HG03520 (cell line): Measurements from ENCODE around the gene HEMGN.

Source experiments
- ATAC-seq: cut with Tn5 transposase; IDR thresholded peaks from one replicate; pipeline ENCODE4 v1.9.1; 2021; ENCODE audit warnings: mild to moderate bottlenecking, moderate library complexity; ENCODE audit not compliant: unreplicated experiment

The HEMGN gene

DNA sequence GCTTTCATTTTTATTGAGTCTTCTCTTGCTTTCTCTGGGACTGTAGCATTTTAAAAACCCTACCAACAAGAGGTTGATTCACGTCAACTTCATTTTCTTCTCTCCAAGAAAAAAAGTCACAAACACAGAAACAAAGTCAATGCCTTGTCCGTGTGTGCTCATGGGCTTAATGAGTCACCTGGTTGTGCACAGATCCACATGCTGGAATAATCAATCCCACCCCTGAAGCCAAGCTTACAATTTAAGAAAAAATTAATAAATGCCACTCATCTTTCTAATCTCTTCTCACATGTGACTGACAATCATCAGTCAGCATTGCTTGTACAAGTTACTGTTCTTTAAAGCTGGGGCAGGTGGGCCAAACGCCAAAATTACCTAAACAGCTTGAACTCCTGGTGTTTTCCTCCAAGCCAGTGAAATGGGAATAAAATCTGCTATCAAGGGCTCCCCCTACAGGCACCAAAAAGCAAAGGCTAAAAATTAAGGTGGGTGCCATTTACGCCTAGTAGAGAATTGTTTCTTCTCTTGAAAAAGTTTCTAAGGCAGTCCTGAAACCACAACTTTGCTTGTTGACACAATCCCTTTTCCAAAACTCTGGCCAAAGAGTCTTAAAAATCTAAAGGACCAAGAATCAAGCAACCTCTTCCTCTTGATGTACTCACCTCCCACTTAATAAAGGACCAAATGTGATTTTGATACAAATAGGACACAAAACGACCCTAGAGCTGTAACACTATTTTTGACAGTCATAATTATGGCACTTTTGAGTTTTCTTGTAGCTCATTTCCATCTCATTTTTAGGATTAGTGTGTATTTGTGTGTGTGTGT, 37.0 kb downstream of the HEMGN start:
- no peak for ATAC-seq

DNA sequence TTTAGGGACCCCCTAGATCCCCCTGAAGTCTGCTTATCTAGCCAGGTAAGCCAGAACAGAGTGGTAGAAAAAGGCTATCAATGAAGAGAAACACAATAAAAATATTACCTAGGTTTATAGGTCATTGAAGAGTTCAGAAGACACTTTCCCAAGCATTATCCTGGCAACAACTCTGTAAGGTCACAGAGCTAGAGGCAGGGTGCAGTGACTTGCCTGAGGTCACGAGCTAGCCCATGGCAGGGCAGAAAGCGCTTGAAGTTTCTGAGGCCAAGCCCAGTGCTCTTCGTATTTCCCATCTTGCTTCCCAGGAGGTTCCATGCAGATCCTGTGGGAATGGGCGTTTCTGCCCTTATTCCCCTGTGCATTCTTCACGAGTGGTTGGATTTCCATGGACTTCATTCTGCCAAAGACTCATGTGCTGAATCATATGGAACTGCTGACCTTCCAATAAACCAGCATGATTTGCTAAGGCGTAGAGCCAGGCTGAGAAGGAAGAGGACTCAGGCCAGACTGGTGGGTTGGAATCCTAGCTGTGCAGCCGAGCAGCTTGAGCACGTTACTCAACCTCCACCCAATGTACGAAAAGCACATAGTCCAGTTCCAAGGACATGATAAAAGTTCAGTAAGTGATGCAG, 37.8 kb downstream of the HEMGN start:
- ATAC-seq: no peak

DNA sequence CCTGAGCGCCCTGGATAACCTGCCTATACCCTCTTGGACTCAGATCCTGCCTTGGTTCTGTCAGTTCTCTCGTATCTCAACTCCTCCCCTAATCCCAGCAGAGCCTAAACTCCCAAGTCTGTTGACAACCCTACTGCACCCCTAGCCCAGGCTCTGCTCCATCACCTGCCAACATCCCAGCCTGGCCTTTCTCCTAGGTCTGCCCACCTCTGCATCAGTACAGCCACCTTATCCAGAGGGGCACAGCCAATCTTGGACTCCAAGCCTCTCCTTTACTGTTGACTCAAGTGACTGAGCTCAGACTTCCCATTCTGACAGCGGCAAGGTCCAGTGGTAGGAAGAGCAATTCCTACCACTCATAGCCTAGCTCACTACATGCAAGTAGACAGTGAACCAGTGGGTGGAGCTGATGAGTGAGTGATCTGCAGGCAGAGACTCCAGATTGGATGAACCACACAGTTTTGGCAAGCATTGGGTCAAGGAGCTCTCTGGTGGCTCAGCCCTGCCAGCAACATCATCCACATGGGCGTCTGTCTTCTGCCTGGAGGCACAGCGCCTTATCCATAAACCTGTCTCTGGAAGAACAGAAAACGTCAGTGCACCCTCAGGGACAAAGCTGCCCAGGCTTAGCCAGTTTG, 42.2 kb downstream of the HEMGN start:
- no peak for ATAC-seq

DNA sequence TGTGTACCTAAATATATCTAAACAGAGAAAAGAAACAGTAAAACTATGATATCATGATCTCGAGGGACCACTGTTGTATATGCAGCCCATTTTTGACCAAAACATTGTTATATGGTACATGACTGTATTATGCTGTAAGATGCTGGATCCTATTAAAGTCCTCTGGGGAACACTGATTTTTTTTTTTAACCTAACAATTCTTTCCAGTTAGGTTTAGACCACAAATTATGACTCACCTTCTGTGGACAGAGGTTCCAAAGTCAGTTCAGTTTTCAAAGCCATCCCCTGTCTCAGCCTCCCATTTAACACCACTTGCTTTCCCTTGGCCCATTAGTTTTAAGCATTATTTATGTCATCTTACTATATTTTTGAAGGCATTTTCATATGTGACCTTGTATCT, 42.8 kb downstream of the HEMGN start:
- ATAC-seq: no peak

- no peak for ATAC-seq
These were observed 45.6 kb downstream of the HEMGN start for GRCh38 chr9:97892421-97892820.

GRCh38 chr9:97891736-97892135, 46.2 kb downstream of the HEMGN start:
- ATAC-seq: no peak

DNA sequence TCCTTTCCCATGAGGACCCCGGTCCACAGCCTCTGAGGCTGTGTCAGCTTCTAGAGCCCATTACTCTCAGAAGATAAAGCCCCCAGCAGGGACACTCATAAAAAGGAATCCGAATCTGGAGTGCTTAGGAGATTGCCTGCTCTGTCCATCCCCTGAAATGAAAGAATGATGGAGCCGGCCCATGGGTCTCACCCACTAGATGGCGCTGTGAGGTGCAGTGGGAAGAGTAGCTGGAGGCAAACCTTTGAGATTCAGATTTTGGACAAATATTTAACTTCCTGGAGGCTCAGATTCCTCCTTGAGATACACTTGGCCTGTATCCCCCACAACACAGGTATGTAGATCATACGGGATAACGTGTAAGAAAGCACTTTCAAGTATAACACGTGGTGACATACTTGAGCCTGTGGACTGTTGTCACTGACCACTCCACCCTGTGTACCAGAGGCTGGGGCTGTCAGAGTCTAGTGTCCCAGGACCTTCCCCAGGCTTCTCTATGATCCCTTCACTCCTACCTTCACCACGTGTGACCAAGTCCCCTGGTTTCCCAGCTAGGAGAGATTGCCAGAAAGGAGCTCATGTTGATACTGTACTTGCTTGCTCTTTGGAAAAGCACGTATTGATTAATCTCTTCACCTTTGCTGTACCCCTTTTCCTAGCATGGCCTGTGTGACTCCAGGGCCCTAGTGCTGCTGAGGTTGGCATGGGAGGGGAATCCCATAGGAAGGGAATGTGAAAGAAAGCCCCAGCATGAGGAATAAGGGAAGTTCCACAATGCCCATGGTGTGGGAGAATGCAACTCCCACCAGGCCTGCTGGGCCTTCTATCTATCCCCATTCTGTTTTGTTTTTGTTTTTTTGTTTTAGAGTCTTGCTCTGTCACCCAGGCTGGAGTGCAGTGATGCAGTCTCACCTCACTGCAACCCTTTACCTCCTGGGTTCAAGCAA, 47.8 kb downstream of the HEMGN start:
- ATAC-seq: no peak

DNA sequence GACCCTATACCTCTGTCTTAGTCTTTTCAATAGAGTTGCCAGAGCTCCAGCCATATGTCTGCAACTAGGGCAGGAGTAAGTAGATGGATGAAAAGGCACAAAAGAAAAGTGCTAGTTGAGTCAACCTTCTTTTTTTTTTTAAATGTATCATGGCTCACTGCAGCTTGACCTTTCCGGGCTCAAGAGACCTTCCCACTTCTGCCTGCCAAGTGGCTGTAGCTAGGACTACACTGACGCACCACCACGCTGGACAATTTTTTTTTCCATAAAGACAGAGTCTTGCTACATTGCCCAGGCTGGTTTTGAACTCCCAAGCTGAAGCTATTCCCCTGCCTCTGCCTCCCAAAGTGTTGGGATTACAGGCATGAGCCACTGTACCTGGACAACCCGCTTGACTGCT, 57.6 kb downstream of the HEMGN start:
- ATAC-seq: no peak
